HepG2 (cell line): ENCODE data around the gene CENPC. TPM values are rescaled to one million over a fixed set of nuclear protein-coding genes. Genes with fewer than 3 reads are reported as not detected.

ENCODE experiments used
- ATAC-seq: fragments of 200-7000 bp; cut with Tn5 transposase; 3 replicates; pipeline ENCODE4 v1.9.1; 2020; ENCODE audit warnings: mild to moderate bottlenecking, moderate library complexity
- BruUV-seq: library from RNA; stranded (reverse); fragments of 400-500 nt; replicated peaks from 2 replicates; lab custom pipeline; 2021; lab: Mats Ljungman, UMichigan
- CTCF ChIA-PET: fragments of 300-600 bp; formaldehyde crosslinking; extraction: SDS; loops from one replicate; lab custom pipeline; 2021; ENCODE audit warnings: low total read pairs, inconsistent platforms, low intra/inter-chr PET ratio; lab: Yijun Ruan, JAX
- POLR2A ChIA-PET: fragments of 350-600 bp; sonication (Branson Sonifier 250); formaldehyde crosslinking; loops from one replicate; lab custom pipeline; 2020; ENCODE audit warnings: antibody characterized with exemption, inconsistent platforms; lab: Yijun Ruan, JAX
- DNase-seq: peaks from one replicate; pipeline ENCODE4 v3.0.0-alpha.2; 2015; ENCODE audit warnings: low spot score
- FAIRE-seq: peaks from 3 replicates; lab custom pipeline; 2011; peaks lifted over from hg19 to GRCh38; lab: Jason Lieb, UNC
- H2AFZ ChIP-seq: one replicate; pipeline ENCODE4 v1.6.1; 2011; ENCODE audit warnings: low read length, inconsistent platforms
- H3K27ac ChIP-seq: fragments of 300-600 bp; 3 replicates; pipeline ENCODE4 v1.8.0; 2011; ENCODE audit warnings: mixed run types, mild to moderate bottlenecking, mixed read lengths, low read length, inconsistent platforms; ENCODE audit not compliant: insufficient read depth; ENCODE audit errors: extremely low read length
- H3K27me3 ChIP-seq, 2 experiments: fragments of 200-600 bp in 1 of 2; 2 replicates in 1 of 2; 3 replicates in 1 of 2; pipeline versions ENCODE4 v1.6.0 to v1.8.0; 2011; ENCODE audit warnings: low read length in 2 of 2, mild to moderate bottlenecking in 2 of 2, moderate library complexity in 2 of 2, inconsistent platforms in 1 of 2; ENCODE audit not compliant: insufficient read depth in 2 of 2, control insufficient read depth in 1 of 2
- H3K36me3 ChIP-seq, 2 experiments: fragments of 200-600 bp in 1 of 2; replicated peaks in 1 of 2; 2 replicates in 1 of 2; 3 replicates in 1 of 2; pipeline versions ENCODE4 v1.5.1 to v1.8.0; 2011; ENCODE audit warnings: low read length in 2 of 2, inconsistent platforms in 1 of 2; ENCODE audit not compliant: insufficient read depth in 2 of 2, control insufficient read depth in 1 of 2
- H3K4me1 ChIP-seq: 2 replicates; pipeline ENCODE4 v1.5.1; 2012; ENCODE audit warnings: low read length, inconsistent platforms; ENCODE audit not compliant: insufficient read depth
- H3K4me2 ChIP-seq: 2 replicates; pipeline ENCODE4 v1.6.0; 2011; ENCODE audit warnings: low read depth, low read length, inconsistent platforms
- H3K4me3 ChIP-seq, 3 experiments: fragments of 200-600 bp in 1 of 3; sonication (generic), shearing (Covaris generic) in 1 of 3; replicated peaks in 1 of 3; 2 replicates each; pipeline ENCODE4 v1.5.1; 2011 to 2016; ENCODE audit warnings: low read length in 3 of 3, inconsistent platforms in 2 of 3, low read depth in 2 of 3, mild to moderate bottlenecking in 2 of 3, control low read depth in 1 of 3, mixed read lengths in 1 of 3; ENCODE audit not compliant: insufficient read depth in 1 of 3
- H3K79me2 ChIP-seq: one replicate; pipeline ENCODE4 v1.6.1; 2011; ENCODE audit warnings: low read length, inconsistent platforms; ENCODE audit not compliant: insufficient read depth
- H3K9ac ChIP-seq: 2 replicates; pipeline ENCODE4 v1.6.0; 2011; ENCODE audit warnings: mild to moderate bottlenecking, low read depth, low read length, inconsistent platforms; ENCODE audit not compliant: insufficient read depth
- H3K9me3 ChIP-seq: 2 replicates; pipeline ENCODE4 v1.5.1; 2012; ENCODE audit warnings: mild to moderate bottlenecking, low read length
- H4K20me1 ChIP-seq: 2 replicates; pipeline ENCODE4 v1.6.0; 2011; ENCODE audit warnings: inconsistent platforms, mild to moderate bottlenecking, low read length, moderate library complexity; ENCODE audit not compliant: insufficient read depth
- AKAP8 ChIP-seq: sonication (generic); formaldehyde crosslinking; IDR thresholded peaks from 2 replicates; pipeline ENCODE4 v1.5.1; 2020; ENCODE audit warnings: mild to moderate bottlenecking, missing genetic modification reagents
- BCL3 ChIP-seq: sonication (generic); formaldehyde crosslinking; IDR thresholded peaks from 2 replicates; pipeline ENCODE4 v1.5.1; 2020; ENCODE audit warnings: mild to moderate bottlenecking, missing genetic modification reagents, moderate library complexity
- HNF1B ChIP-seq: sonication (generic); formaldehyde crosslinking; IDR thresholded peaks from 2 replicates; pipeline ENCODE4 v1.5.1; 2020; ENCODE audit warnings: mild to moderate bottlenecking, moderate library complexity, missing genetic modification reagents
- JUNB ChIP-seq: sonication (generic); formaldehyde crosslinking; IDR thresholded peaks from 2 replicates; pipeline ENCODE4 v1.8.0; 2022; ENCODE audit warnings: missing genetic modification reagents, mild to moderate bottlenecking, borderline replicate concordance
- MIXL1 ChIP-seq: IDR thresholded peaks from 2 replicates; pipeline ENCODE4 v1.6.1; 2016
- NKX3-1 ChIP-seq: sonication (generic); formaldehyde crosslinking; IDR thresholded peaks from 2 replicates; pipeline ENCODE4 v1.5.0; 2020; ENCODE audit warnings: missing genetic modification reagents
- ZNF263 ChIP-seq: sonication (generic); formaldehyde crosslinking; IDR thresholded peaks from 2 replicates; pipeline ENCODE4 v1.4.0; 2020; ENCODE audit warnings: missing genetic modification reagents
- ZNF362 ChIP-seq: sonication (generic); formaldehyde crosslinking; IDR thresholded peaks from 2 replicates; pipeline ENCODE4 v1.4.0; 2020; ENCODE audit warnings: missing genetic modification reagents, mild to moderate bottlenecking, borderline replicate concordance
- ZNF687 ChIP-seq: sonication (generic); formaldehyde crosslinking; IDR thresholded peaks from 2 replicates; pipeline ENCODE4 v1.5.1; 2020; ENCODE audit warnings: mild to moderate bottlenecking, missing genetic modification reagents, moderate library complexity
- ZNF772 ChIP-seq: sonication (generic); formaldehyde crosslinking; IDR thresholded peaks from 2 replicates; pipeline ENCODE4 v1.5.0; 2020; ENCODE audit warnings: mild to moderate bottlenecking, missing genetic modification reagents
- WGBS: methylation state at CpG from one replicate; pipeline ENCODE4 v1.1.6; 2017; ENCODE audit warnings: low lambda C conversion rate; 5-methylcytosine and 5-hydroxymethylcytosine counted together
- in situ Hi-C: cut with HindIII; loops from 2 replicates; pipeline ENCODE4 v1.10.0; 2017; ENCODE audit warnings: low pct_unique_long_range_greater_than_20kb; ENCODE audit not compliant: extremely low pct_ligation_motif_present
- intact Hi-C: fragments of 100-400 bp; cut with micrococcal nuclease; formaldehyde crosslinking; loops from one replicate; pipeline ENCODE4 v1.10.0; 2022; ENCODE audit not compliant: unreplicated experiment
- polyA plus RNA-seq, 8 experiments: library from polyadenylated mRNA; depleted of rRNA in 3 of 8; stranded (reverse) in 7 of 8; unstranded in 1 of 8; fragments of >200 nt; fragmentation: Illumina TruSeq in 4 of 8; extraction: Trizol in 4 of 8; gene quantifications; 2 replicates each; pipeline versions ENCODE4 v1.2.1 to v1.2.3, GENCODE V29; 2011 to 2016; ENCODE audit warnings: low read depth in 4 of 8, missing spikeins in 1 of 8, mixed read lengths in 1 of 8; ENCODE audit not compliant: insufficient read depth in 1 of 8
- total RNA-seq, 5 experiments: library from RNA; depleted of rRNA; stranded (reverse); fragments of >200 nt; fragmentation: Illumina TruSeq; extraction: Trizol; gene quantifications; 2 replicates each; pipeline ENCODE4 v1.2.3, GENCODE V29; 2016; ENCODE audit warnings: low read depth in 1 of 5
- TF ChIP-seq, protein P1 (sequence below): sonication (generic); formaldehyde crosslinking; conservative IDR thresholded peaks from 2 replicates; pipeline ENCODE4 v1.8.0; 2022; ENCODE audit warnings: missing genetic modification reagents
- TF ChIP-seq, protein P2 (sequence below): sonication (generic); formaldehyde crosslinking; conservative IDR thresholded peaks from 2 replicates; pipeline ENCODE4 v1.8.0; 2022; ENCODE audit warnings: mild to moderate bottlenecking, moderate library complexity, missing genetic modification reagents

The CENPC gene
- total and polyA plus RNA-seq, 2 of the 13 experiments (the other 11 are each of a cell fraction or from before 2014, with no cell fraction given) = 4.7 to 16.4 TPM

GRCh38 chr4:67531379-67531962 lies 13.8 kb downstream of the CENPC start:
- Histone ChIP-seq H3K9me3 (no peaks in the 10 kb centered on the region), H3K79me2 (peaks cover 7% of the 10 kb centered on the region), H3K9ac (no peak overlapping the region), H3K4me3 (no peak overlapping the region), H3K4me1 (no peaks in the 10 kb centered on the region), H3K27me3 (no peaks in the 10 kb centered on the region), H3K4me2 (no peak overlapping the region), H4K20me1 (no peaks in the 10 kb centered on the region), H3K36me3 (peaks cover 3 to 41% of the 10 kb centered on the region in 2 experiments; a peak in 2 of 5 replicates), H3K27ac (no peak overlapping the region), H2AFZ (no peak overlapping the region)
- no peak for ATAC-seq
- DNase-seq = no peak
- in situ Hi-C loops = loop anchor here (25.0 kb wide), 1 partner anchor 631 kb away; no protein-coding TSS in a partner anchor
- FAIRE-seq = no peak
- intact Hi-C loops = no loop called here
- WGBS = 98% methylated on average over 4 of the region's 4 CpGs
- POLR2A ChIA-PET = no interaction called here
- BruUV-seq = no TSS peak
- CTCF ChIA-PET = no interaction called here
- TF ChIP-seq ZNF687 (CRISPR knock-in tag) (no peak), NKX3-1 (no peak), ZNF362 (CRISPR knock-in tag) (no peak), ZNF263 (CRISPR knock-in tag) (no peak), AKAP8 (no peak), JUNB (CRISPR knock-in tag) (no peak), BCL3 (no peak), ZNF772 (CRISPR knock-in tag) (no peak), MIXL1 (CRISPR knock-in tag) (no peak), HNF1B (CRISPR knock-in tag) (no peak)
- TF ChIP-seq, protein P1, sequence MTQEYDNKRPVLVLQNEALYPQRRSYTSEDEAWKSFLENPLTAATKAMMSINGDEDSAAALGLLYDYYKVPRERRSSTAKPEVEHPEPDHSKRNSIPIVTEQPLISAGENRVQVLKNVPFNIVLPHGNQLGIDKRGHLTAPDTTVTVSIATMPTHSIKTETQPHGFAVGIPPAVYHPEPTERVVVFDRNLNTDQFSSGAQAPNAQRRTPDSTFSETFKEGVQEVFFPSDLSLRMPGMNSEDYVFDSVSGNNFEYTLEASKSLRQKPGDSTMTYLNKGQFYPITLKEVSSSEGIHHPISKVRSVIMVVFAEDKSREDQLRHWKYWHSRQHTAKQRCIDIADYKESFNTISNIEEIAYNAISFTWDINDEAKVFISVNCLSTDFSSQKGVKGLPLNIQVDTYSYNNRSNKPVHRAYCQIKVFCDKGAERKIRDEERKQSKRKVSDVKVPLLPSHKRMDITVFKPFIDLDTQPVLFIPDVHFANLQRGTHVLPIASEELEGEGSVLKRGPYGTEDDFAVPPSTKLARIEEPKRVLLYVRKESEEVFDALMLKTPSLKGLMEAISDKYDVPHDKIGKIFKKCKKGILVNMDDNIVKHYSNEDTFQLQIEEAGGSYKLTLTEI (CRISPR knock-in tag) = no peak
- TF ChIP-seq, protein P2, sequence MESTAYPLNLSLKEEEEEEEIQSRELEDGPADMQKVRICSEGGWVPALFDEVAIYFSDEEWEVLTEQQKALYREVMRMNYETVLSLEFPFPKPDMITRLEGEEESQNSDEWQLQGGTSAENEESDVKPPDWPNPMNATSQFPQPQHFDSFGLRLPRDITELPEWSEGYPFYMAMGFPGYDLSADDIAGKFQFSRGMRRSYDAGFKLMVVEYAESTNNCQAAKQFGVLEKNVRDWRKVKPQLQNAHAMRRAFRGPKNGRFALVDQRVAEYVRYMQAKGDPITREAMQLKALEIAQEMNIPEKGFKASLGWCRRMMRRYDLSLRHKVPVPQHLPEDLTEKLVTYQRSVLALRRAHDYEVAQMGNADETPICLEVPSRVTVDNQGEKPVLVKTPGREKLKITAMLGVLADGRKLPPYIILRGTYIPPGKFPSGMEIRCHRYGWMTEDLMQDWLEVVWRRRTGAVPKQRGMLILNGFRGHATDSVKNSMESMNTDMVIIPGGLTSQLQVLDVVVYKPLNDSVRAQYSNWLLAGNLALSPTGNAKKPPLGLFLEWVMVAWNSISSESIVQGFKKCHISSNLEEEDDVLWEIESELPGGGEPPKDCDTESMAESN = no peak
